Kidney epithelial cell (primary cell): ENCODE data around the gene MAP4. TPM values are rescaled to one million over a fixed set of nuclear protein-coding genes. Genes with fewer than 3 reads are reported as not detected.
"Not testable (repeated sequence)": the region's sequence is repeated elsewhere in the genome, so short reads cannot be mapped to it uniquely, and the experiment has no call there.

Source experiments
- DNase-seq: peaks from one replicate; pipeline ENCODE4 v3.0.0-alpha.2; 2010; ENCODE audit warnings: low read depth
- H3K27me3 ChIP-seq: 2 replicates; pipeline ENCODE4 v1.6.0; 2011; ENCODE audit warnings: low read length; ENCODE audit not compliant: control insufficient read depth, insufficient read depth
- H3K36me3 ChIP-seq: 2 replicates; pipeline ENCODE4 v1.5.1; 2011; ENCODE audit warnings: low read length; ENCODE audit not compliant: control insufficient read depth, insufficient read depth
- H3K4me3 ChIP-seq: 2 replicates; pipeline ENCODE4 v1.5.1; 2011; ENCODE audit warnings: low read depth, mild to moderate bottlenecking, control low read depth, low read length
- total RNA-seq: library from RNA; depleted of rRNA; stranded (reverse); fragments of >200 nt; gene quantifications from 2 replicates; pipeline ENCODE4 v1.2.3, GENCODE V29; 2015
- TF ChIP-seq, protein P1 (sequence below): IDR thresholded peaks from 2 replicates; pipeline ENCODE4 v1.5.1; 2011; ENCODE audit warnings: mild to moderate bottlenecking, moderate library complexity, low read length, control low read depth, inconsistent platforms; ENCODE audit not compliant: insufficient read depth, poor library complexity, severe bottlenecking

Gene MAP4
- total RNA-seq, 1 donor from 2014 or later: 123 TPM

DNA sequence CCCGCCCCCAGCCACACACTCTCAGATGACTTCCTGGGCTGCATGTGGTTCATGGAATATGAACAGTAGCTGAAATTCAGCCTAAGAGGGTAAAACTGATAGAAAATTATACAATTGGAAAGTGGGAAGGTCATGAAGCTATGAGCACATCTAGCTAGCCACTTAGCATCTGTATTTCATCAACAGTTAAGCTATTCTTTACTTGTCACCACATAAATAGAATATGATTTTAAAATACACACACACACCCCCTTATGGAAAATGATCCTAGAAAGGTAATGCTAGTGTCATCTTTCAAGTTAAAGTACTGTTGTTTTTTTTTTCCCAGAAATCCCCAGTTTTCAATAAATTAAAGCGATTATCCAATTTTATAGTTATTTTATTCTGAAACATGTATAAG is 3.6 kb downstream of the MAP4 start:
- no peak for DNase-seq
- TF ChIP-seq, protein P1, sequence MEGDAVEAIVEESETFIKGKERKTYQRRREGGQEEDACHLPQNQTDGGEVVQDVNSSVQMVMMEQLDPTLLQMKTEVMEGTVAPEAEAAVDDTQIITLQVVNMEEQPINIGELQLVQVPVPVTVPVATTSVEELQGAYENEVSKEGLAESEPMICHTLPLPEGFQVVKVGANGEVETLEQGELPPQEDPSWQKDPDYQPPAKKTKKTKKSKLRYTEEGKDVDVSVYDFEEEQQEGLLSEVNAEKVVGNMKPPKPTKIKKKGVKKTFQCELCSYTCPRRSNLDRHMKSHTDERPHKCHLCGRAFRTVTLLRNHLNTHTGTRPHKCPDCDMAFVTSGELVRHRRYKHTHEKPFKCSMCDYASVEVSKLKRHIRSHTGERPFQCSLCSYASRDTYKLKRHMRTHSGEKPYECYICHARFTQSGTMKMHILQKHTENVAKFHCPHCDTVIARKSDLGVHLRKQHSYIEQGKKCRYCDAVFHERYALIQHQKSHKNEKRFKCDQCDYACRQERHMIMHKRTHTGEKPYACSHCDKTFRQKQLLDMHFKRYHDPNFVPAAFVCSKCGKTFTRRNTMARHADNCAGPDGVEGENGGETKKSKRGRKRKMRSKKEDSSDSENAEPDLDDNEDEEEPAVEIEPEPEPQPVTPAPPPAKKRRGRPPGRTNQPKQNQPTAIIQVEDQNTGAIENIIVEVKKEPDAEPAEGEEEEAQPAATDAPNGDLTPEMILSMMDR: no peak
- no peaks in the 10 kb centered on the region for H3K36me3 ChIP-seq
- H3K27me3 ChIP-seq: no peaks in the 10 kb centered on the region
- H3K4me3 ChIP-seq: no peak overlapping the region

DNA sequence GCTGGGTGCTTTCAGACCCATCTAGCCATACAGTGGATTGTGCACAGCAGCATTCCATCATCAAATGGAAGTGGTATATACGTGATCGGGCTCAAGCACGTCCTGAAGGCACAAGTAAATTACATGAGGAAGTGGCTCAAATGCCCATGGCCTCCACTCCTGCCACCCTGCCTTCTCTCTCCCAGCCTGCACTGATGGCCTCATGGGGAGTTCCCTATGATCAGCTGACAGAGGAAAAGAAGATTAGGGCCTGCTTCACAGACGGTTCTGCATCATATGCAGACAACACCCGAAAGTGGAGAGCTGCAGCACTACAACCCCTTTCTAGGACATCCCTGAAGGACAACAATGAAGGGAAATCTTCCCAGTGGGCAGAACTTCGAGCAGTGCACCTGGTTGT is 8.2 kb downstream of the MAP4 start:
- not testable (repeated sequence) for DNase-seq, H3K36me3 ChIP-seq, H3K4me3 ChIP-seq, H3K27me3 ChIP-seq

DNA sequence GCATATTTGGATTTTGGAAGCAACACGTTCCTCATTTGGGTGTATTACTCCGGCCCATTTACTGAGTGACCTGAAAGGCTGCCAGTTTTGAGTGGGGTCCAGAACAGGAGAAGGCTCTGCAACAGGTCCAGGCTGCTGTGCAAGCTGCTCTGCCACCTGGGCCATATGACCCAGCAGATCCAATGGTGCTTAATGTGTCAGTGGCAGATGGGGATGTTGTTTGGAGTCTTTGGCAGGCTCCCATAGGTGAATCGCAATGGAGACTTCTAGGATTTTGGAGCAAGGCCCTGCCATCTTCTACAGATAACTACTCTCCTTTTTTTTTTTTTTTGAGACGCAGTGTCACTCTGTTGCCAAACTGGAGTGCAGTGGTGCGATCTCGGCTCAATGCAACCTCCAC is 8.9 kb downstream of the MAP4 start:
- H3K4me3 ChIP-seq, H3K36me3 ChIP-seq, H3K27me3 ChIP-seq, DNase-seq: not testable (repeated sequence)

DNA sequence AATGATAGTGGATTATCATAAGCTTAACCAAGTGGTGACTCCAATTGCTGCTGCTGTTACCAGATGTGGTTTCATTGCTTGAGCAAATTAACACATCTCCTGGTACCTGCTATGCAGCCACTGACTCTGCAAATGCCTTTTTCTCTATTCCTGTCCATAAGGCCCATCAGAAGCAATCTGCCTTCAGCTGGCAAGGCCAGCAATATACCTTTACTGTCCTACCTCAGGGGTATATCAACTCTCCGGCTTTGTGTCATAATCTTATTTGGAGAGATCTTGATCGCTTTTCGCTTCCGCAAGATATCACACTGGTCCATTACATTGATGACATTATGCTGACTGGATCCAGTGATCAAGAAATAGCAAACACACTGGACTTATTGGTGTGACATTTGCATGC is 9.4 kb downstream of the MAP4 start:
- not testable (repeated sequence) for DNase-seq, H3K4me3 ChIP-seq, H3K27me3 ChIP-seq, H3K36me3 ChIP-seq

DNA sequence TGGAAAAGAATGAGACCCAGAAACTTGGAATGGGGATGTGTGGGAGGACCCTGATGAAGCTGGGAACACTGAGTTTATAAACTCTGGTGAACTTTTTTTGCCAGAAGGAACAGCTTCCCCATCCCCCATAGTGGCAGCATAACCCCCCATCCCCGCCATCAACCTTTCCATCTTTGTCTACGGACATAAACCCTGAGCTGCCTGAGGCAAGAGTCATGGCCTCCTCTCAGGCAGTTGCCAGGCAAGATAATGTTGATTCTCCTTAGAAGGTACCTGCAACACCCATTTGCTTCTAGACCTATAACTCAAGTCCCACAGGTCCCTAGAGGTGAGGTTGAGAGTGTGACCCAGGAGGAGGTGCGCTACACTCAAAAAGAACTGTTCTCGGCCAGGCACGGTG is 11.5 kb downstream of the MAP4 start:
- no peaks in the 10 kb centered on the region for H3K27me3 ChIP-seq
- TF ChIP-seq, protein P1: no peak

DNA sequence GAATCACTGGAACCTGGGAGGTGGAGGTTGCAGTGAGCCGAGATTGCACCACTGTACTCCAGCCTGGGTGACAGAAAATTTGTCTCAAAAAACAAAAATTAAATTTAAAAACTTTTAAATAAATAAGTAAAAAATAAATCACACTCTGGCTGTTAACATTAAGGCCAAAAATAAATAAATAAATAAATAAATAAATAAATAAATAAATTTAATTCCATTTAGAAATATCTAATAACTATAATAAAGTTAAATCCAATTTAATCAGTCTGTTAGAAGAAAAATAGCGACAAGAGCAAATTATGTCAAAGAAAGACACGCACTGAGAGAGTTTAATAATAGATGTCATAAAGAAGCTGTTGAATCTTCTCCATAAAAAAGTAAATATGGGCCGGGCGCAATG is 13.4 kb downstream of the MAP4 start:
- TF ChIP-seq, protein P1: no peak
- Histone ChIP-seq H3K36me3 (no peaks in the 10 kb centered on the region), H3K27me3 (no peaks in the 10 kb centered on the region), H3K4me3 (no peak overlapping the region)
- no peak for DNase-seq

More for the DNA sequence above, 11.5 kb downstream of the MAP4 start:
- no peak overlapping the region for H3K4me3 ChIP-seq
- H3K36me3 ChIP-seq: no peaks in the 10 kb centered on the region
- no peak for DNase-seq

DNA sequence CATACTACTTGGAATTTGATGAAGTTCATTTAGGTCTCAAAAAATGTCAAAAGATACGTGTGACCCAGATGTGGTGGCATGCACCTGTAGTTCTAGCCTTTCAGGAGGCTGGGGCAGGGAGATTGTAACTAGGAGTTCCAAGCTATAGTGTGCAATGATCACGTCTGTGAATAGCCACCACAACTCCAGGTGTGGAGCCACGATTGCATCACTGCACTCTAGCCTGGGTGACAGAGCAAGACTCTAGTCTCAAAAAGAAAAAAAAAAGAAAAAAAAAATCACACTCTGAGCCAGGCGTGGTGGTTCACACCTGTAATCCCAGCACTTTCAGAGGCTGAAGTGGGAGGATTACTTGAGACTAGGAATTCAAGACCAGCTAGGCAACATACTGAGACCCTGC is 14.2 kb downstream of the MAP4 start:
- Histone ChIP-seq H3K4me3 (no peak overlapping the region), H3K36me3 (no peaks in the 10 kb centered on the region), H3K27me3 (no peaks in the 10 kb centered on the region)
- TF ChIP-seq, protein P1: no peak
- DNase-seq: no peak
